ENCODE results near the gene NPIPB6. TPM values are rescaled to one million over a fixed set of nuclear protein-coding genes. Genes with fewer than 3 reads are reported as not detected.
A peak's percentile ranks its signal among the peaks of the same experiment; 100 is the strongest.
"Not testable (repeated sequence)": the region's sequence is repeated elsewhere in the genome, so short reads cannot be mapped to it uniquely, and the experiment has no call there.

Gene NPIPB6
- total and polyA plus RNA-seq, 3 experiments from 2014 or later, result 0.28 to 1.1 TPM; not detected in 1

DNA sequence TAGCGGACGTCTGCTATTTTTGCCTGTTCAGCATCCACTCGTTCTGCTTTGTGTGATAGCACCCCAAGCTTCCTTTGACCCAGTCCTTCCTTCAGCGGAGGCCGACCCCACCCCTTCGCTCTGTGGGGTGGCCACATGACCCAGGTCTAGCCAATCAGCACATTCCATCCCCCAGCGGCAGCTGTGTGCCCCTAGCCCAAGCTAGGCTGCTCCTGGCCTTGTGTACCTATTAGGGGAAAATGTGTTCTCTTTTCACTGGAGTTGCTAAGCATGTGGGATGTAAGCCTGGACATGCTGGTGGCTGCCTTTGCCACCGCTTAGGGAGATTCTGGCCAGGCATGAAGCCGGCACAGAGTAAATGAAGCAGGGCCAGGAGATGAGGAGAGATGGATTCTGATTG is 33.1 kb downstream of the NPIPB6 start:
- H3K4me3 Mint-ChIP-seq, result not testable (repeated sequence)

DNA sequence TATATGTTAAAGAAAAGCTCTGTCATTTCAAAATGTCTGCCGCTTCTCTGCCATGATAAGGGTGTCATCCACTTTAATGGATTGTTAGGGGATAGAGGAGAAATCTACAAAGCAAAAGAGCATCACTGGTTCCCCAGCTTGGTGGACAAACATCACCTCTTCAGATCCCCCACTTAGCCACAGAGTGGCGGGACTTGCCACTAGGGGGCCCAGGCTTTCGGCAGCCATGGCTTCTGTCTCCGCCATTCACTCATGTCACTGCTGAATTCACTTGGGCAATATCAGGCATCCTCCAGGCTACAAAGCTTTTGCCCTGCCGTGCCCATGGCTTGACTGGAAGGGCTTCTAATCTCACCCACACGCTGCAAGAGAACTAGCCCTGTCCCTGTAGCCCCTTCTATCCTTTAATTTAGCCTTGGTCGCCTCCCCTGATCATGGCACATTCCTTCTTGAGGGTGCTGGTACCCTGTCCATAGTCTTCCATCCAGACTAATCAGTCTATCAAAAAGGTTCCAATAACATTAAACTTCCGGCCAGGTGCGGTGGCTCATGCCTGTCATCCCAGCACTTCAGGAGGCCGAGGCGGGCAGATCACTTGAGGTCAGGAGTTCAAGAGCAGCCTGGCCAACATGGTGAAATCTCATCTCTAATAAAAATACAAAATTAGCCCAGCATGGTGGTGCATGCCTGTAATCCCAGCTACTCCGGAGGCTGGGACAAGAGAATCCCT is 36.3 kb downstream of the NPIPB6 start:
- Mint-ChIP-seq H3K9me3 (no peaks in the 10 kb centered on the region), H3K27ac (peak overlapping the region in 6 of 8 donors; percentile 3 to 86 (median 34)), H3K27me3 (no peaks in the 10 kb centered on the region), H3K4me1 (peaks cover 6 to 8% (median 8%) of the 10 kb centered on the region in 3 donors), H3K36me3 (peaks cover 0 to 7% (median 0%) of the 10 kb centered on the region in 3 donors), H3K4me3 (peak overlapping the region in 1 of 7 donors; percentile 19)
- CTCF ChIA-PET, result interaction anchor here (0.9 to 2.7 kb wide), 9 partner anchors 9 to 248 kb away, joined by 3 to 12 read pairs (median 5); no protein-coding TSS in a partner anchor
- POLR2A ChIA-PET, result interaction anchor here (1.2 kb wide), 1 partner anchor 17 kb away, joined by 3 read pairs; no protein-coding TSS in a partner anchor
- Histone ChIP-seq H3K36me3 (ENCODE audit: insufficient read depth, low read length) (no peaks in the 10 kb centered on the region), H3K9me3 (ENCODE audit: low read length) (no peaks in the 10 kb centered on the region), H3K4me3 (ENCODE audit: low read length) (no peak overlapping the region), H3K27ac (ENCODE audit: low read depth, low read length) (no peak overlapping the region), H3K27me3 (ENCODE audit: insufficient read depth, low read length, poor library complexity, severe bottlenecking) (no peaks in the 10 kb centered on the region), H3K4me1 (ENCODE audit: insufficient read depth, low read length) (no peaks in the 10 kb centered on the region)
- DNase-seq, result peak; percentile 44 to 80 (median 59)

More for the DNA sequence above, 33.1 kb downstream of the NPIPB6 start:
- H3K9me3 ChIP-seq (ENCODE audit: low read length); H3K27ac Mint-ChIP-seq; H3K9me3 Mint-ChIP-seq; POLR2A ChIA-PET; CTCF ChIA-PET; H3K27ac ChIP-seq (ENCODE audit: low read depth, low read length); H3K27me3 Mint-ChIP-seq; H3K4me1 Mint-ChIP-seq; H3K36me3 Mint-ChIP-seq; H3K4me3 ChIP-seq (ENCODE audit: low read length); H3K27me3 ChIP-seq (ENCODE audit: insufficient read depth, low read length, poor library complexity, severe bottlenecking); H3K36me3 ChIP-seq (ENCODE audit: insufficient read depth, low read length); H3K4me1 ChIP-seq (ENCODE audit: insufficient read depth, low read length): not testable (repeated sequence)
- peak in 1 of 5 donors; percentile 33 for DNase-seq

DNA sequence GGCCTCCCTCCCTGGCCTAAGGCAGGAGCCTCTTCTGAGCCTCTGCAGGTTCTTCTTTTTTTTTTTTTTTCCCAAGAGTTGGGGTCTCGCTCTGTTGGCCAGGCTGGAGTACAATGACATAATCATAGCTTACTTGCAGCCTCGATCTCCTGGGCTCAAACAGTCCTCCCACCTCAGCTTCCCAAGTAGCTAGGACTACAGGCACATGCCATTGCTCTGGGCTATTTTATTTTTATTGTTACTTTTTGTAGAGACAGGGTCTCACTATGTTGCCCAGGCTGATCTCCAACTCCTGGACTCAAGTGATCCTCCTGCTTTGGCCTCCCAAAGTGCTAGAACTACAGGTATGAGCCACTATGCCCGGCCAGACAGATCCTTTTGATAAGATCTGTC is 38.4 kb downstream of the NPIPB6 start:
- H3K27ac Mint-ChIP-seq, result peak overlapping the region in 4 of 8 donors; percentile 34 to 92 (median 50)
- H3K27ac ChIP-seq (ENCODE audit: low read depth, low read length), result no peak overlapping the region
- no peaks in the 10 kb centered on the region for H3K27me3 Mint-ChIP-seq
- DNase-seq, result no peak
- peaks cover 0 to 14% (median 0%) of the 10 kb centered on the region in 3 donors for H3K36me3 Mint-ChIP-seq
- no peak overlapping the region for H3K4me3 Mint-ChIP-seq
- no peaks in the 10 kb centered on the region for H3K36me3 ChIP-seq (ENCODE audit: insufficient read depth, low read length)
- no peaks in the 10 kb centered on the region for H3K27me3 ChIP-seq (ENCODE audit: insufficient read depth, low read length, poor library complexity, severe bottlenecking)
- POLR2A ChIA-PET, result no interaction called here
- H3K4me1 ChIP-seq (ENCODE audit: insufficient read depth, low read length), result no peaks in the 10 kb centered on the region
- H3K4me1 Mint-ChIP-seq, result peaks cover 6 to 8% (median 8%) of the 10 kb centered on the region in 3 donors
- CTCF ChIA-PET, result interaction anchor here (1.3 kb wide), 3 partner anchors 44 to 107 kb away, joined by 3 to 4 read pairs (median 4); no protein-coding TSS in a partner anchor
- no peaks in the 10 kb centered on the region for H3K9me3 Mint-ChIP-seq
- no peaks in the 10 kb centered on the region for H3K9me3 ChIP-seq (ENCODE audit: low read length)
- no peak overlapping the region for H3K4me3 ChIP-seq (ENCODE audit: low read length)

DNA sequence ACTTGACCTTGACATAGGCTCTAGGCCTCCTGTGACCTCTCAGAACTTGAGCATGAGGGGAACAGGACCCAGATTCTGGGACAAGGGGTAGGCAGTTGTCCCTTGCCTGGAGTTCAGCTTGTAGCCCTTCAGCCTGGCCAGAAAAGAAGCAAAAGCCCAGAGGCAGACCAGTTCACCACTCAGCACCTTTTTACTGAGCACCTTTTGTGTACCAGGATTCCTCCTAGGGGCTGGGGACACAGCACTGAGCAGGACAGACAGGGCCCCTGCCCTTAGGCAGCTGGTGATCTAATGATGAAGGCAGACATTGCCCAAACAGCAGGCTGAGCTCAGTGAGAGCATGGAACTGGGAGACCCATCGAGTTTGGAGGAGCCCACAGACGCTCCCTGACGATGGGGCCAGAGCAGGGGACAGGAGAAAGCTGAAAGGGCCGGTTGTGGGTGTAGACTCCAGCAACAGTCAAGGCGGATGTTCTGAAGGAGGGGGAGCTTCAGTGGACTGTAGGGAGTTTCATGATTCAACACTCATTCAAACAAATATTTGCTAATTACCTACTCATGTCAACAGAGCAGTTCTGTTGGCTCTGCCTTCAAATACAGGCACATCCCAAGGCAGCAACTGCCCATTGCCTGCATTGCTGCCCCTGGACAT is 38.9 kb downstream of the NPIPB6 start:
- no peaks in the 10 kb centered on the region for H3K4me1 ChIP-seq (ENCODE audit: insufficient read depth, low read length)
- no peak for DNase-seq
- no peaks in the 10 kb centered on the region for H3K27me3 Mint-ChIP-seq
- no peaks in the 10 kb centered on the region for H3K9me3 ChIP-seq (ENCODE audit: low read length)
- peak overlapping the region in 4 of 8 donors; percentile 14 to 64 (median 38) for H3K27ac Mint-ChIP-seq
- no peak overlapping the region for H3K4me3 Mint-ChIP-seq
- POLR2A ChIA-PET, result no interaction called here
- H3K36me3 Mint-ChIP-seq, result peaks cover 0 to 18% (median 1%) of the 10 kb centered on the region in 3 donors
- H3K9me3 Mint-ChIP-seq, result no peaks in the 10 kb centered on the region
- no peak overlapping the region for H3K4me3 ChIP-seq (ENCODE audit: low read length)
- peaks cover 6 to 8% (median 8%) of the 10 kb centered on the region in 3 donors for H3K4me1 Mint-ChIP-seq
- H3K27ac ChIP-seq (ENCODE audit: low read depth, low read length), result no peak overlapping the region
- no peaks in the 10 kb centered on the region for H3K27me3 ChIP-seq (ENCODE audit: insufficient read depth, low read length, poor library complexity, severe bottlenecking)
- H3K36me3 ChIP-seq (ENCODE audit: insufficient read depth, low read length), result peaks cover 2% of the 10 kb centered on the region
- CTCF ChIA-PET, result interaction anchor here (1.1 to 1.3 kb wide), 4 partner anchors 43 to 106 kb away, joined by 3 to 8 read pairs (median 4); no protein-coding TSS in a partner anchor

DNA sequence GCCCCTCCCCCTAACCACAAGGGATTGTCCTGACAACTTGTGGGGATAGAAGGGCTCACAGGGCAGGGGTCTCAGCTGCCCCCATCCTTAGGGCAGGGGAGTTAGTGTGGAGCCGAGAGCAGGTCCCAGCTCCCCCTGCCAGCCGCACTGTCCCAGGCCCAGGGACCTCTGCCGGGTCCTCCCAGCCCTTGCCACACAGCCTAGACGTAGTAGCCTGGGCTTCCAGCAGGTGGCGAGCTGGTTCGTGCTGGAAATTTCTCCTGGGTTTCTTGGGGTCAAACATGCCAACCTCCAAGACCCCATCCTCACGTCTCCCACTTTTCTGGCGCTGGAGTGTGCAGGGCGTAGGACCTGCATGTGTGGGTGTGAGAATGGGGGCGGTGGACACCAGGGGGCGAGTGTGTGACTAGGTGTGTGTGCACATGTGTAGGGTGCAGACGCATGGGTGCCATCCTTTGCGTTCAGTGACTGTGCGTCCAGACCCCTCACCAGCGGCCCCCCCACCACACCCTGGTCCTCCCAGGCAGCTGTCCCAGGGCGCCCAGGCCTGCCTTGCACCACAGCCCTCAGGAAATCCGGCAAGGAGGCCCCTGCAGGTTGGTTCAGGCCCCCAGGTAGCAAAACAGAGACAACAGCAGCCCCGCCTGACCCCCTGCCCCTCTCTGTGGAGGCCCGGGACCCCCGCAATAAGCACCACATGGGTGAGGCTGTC is 41.5 kb downstream of the NPIPB6 start:
- no peak overlapping the region for H3K4me3 Mint-ChIP-seq
- peaks cover 3 to 33% (median 8%) of the 10 kb centered on the region in 3 donors for H3K36me3 Mint-ChIP-seq
- H3K27ac ChIP-seq (ENCODE audit: low read depth, low read length), result no peak overlapping the region
- peak in 1 of 5 donors; percentile 58 for DNase-seq
- H3K36me3 ChIP-seq (ENCODE audit: insufficient read depth, low read length), result peaks cover 17% of the 10 kb centered on the region
- peaks cover 11% of the 10 kb centered on the region for H3K4me1 ChIP-seq (ENCODE audit: insufficient read depth, low read length)
- peak overlapping the region in 2 of 8 donors; percentile 29 to 64 for H3K27ac Mint-ChIP-seq
- no peaks in the 10 kb centered on the region for H3K27me3 Mint-ChIP-seq
- H3K4me1 Mint-ChIP-seq, result peaks cover 8 to 16% (median 9%) of the 10 kb centered on the region in 3 donors
- H3K9me3 Mint-ChIP-seq, result no peaks in the 10 kb centered on the region
- no peaks in the 10 kb centered on the region for H3K27me3 ChIP-seq (ENCODE audit: insufficient read depth, low read length, poor library complexity, severe bottlenecking)
- ChIA-PET CTCF (interaction anchor here (0.9 to 15.0 kb wide), 5 partner anchors 10 to 45 kb away, joined by 3 to 210 read pairs (median 4); no protein-coding TSS in a partner anchor), POLR2A (no interaction called here)
- no peaks in the 10 kb centered on the region for H3K9me3 ChIP-seq (ENCODE audit: low read length)
- no peak overlapping the region for H3K4me3 ChIP-seq (ENCODE audit: low read length)

DNA sequence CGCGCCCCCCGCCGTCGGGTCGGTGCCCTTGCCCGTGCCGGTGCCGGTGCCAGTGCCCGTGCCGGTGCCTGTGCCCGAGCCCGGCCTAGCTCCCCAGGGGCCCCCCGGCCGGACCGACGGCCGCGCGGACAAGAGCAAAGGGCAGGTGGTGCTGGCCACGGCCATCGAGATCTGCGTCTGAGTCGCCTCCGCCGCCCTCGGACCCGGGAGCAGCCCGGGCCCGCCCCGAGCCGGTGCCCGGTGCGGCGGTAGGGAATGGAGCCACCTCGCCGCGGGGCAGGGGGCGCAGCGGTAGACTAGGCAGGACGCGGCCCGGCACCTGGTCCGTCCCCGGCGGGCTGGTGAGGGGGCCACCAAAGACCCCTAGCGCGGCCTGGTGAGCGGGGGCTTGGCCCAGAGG is 42.6 kb downstream of the NPIPB6 start:
- Histone ChIP-seq H3K36me3 (ENCODE audit: insufficient read depth, low read length) (peaks cover 17% of the 10 kb centered on the region), H3K4me3 (ENCODE audit: low read length) (no peak overlapping the region), H3K27me3 (ENCODE audit: insufficient read depth, low read length, poor library complexity, severe bottlenecking) (no peaks in the 10 kb centered on the region), H3K9me3 (ENCODE audit: low read length) (no peaks in the 10 kb centered on the region), H3K27ac (ENCODE audit: low read depth, low read length) (no peak overlapping the region), H3K4me1 (ENCODE audit: insufficient read depth, low read length) (peaks cover 22% of the 10 kb centered on the region)
- Mint-ChIP-seq H3K4me3 (no peak overlapping the region), H3K9me3 (no peaks in the 10 kb centered on the region), H3K27me3 (no peaks in the 10 kb centered on the region), H3K36me3 (peaks cover 3 to 33% (median 8%) of the 10 kb centered on the region in 3 donors), H3K4me1 (peaks cover 8 to 24% (median 11%) of the 10 kb centered on the region in 3 donors), H3K27ac (no peak overlapping the region)
- ChIA-PET POLR2A (no interaction called here), CTCF (interaction anchor here (2.9 to 15.0 kb wide), 2 partner anchors 11 to 44 kb away, joined by 11 to 210 read pairs; no protein-coding TSS in a partner anchor)
- no peak for DNase-seq

DNA sequence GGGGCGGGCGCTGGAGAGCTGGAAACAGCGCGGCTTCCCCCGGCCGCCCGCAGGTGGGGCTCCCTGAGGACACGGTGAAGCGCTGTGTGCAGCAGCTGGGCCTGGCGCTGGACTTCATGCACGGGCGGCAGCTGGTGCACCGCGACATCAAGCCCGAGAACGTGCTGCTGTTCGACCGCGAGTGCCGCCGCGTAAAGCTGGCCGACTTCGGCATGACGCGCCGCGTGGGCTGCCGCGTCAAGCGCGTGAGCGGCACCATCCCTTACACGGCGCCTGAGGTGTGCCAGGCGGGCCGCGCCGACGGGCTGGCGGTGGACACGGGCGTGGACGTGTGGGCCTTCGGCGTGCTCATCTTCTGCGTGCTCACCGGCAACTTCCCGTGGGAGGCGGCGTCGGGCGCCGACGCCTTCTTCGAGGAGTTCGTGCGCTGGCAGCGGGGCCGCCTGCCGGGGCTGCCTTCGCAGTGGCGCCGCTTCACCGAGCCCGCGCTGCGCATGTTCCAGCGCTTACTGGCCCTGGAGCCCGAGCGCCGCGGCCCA is 43.2 kb downstream of the NPIPB6 start:
- peaks cover 3 to 35% (median 8%) of the 10 kb centered on the region in 3 donors for H3K36me3 Mint-ChIP-seq
- POLR2A ChIA-PET, result interaction anchor here (1.4 kb wide), 1 partner anchor 43 kb away, joined by 6 read pairs; no protein-coding TSS in a partner anchor
- peaks cover 22% of the 10 kb centered on the region for H3K4me1 ChIP-seq (ENCODE audit: insufficient read depth, low read length)
- H3K9me3 Mint-ChIP-seq, result no peaks in the 10 kb centered on the region
- H3K27me3 Mint-ChIP-seq, result no peaks in the 10 kb centered on the region
- no peaks in the 10 kb centered on the region for H3K9me3 ChIP-seq (ENCODE audit: low read length)
- H3K4me3 ChIP-seq (ENCODE audit: low read length), result no peak overlapping the region
- no peak for DNase-seq
- H3K36me3 ChIP-seq (ENCODE audit: insufficient read depth, low read length), result peaks cover 17% of the 10 kb centered on the region
- CTCF ChIA-PET, result interaction anchor here (2.9 to 15.0 kb wide), 2 partner anchors 10 to 43 kb away, joined by 11 to 210 read pairs; no protein-coding TSS in a partner anchor
- peaks cover 11 to 28% (median 12%) of the 10 kb centered on the region in 3 donors for H3K4me1 Mint-ChIP-seq
- H3K27ac Mint-ChIP-seq, result no peak overlapping the region
- H3K27me3 ChIP-seq (ENCODE audit: insufficient read depth, low read length, poor library complexity, severe bottlenecking), result no peaks in the 10 kb centered on the region
- no peak overlapping the region for H3K27ac ChIP-seq (ENCODE audit: low read depth, low read length)
- no peak overlapping the region for H3K4me3 Mint-ChIP-seq

All from CD8-positive, alpha-beta memory T cell (primary cell).